Putamen (tissue), 1 donor: ENCODE results near the gene GCFC2.
"Not testable (repeated sequence)": the region's sequence is repeated elsewhere in the genome, so short reads cannot be mapped to it uniquely, and the experiment has no call there.

Source experiments
- DNase-seq: peaks from one replicate; pipeline ENCODE4 v3.0.0-alpha.2; 2016; ENCODE audit warnings: low spot score

Gene GCFC2

DNA sequence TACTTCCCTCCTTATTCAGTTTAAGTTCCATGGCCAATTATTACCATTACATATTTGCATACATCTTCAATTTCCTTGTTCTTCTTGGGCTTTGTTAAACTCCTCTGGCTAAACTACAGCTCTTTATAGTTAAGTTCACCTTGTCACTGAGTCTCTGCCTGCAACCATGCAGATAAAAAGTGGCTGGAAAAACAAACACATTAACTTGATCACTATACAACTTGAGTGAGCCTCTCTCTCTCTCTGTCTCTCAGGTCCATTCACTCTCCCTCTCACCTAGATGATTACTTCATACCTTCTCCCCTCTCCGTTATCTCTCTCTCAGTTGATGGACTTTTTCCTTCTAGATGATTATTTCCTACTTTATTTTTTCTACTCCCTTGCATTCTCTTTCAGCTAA, 30.3 kb downstream of the GCFC2 start:
- DNase-seq, result no peak

DNA sequence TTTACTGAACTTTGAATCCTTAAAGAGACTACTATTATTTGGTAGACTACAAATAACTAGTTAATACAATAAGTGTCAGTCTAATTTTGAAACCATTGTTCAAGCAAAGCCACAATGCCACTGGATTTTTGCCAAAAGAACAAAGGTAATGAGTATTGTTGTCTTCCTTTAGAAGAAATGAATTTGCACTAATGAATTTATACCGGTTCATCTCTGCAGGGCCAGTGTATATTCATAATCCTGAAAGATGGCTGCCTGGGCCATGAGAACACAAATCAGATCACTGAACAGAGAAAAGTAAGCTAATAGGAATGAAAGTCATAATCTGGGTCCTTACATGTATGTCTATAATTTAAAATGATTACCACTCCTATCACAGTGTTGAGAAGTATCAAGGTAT, 31.2 kb downstream of the GCFC2 start:
- DNase-seq, result no peak

DNA sequence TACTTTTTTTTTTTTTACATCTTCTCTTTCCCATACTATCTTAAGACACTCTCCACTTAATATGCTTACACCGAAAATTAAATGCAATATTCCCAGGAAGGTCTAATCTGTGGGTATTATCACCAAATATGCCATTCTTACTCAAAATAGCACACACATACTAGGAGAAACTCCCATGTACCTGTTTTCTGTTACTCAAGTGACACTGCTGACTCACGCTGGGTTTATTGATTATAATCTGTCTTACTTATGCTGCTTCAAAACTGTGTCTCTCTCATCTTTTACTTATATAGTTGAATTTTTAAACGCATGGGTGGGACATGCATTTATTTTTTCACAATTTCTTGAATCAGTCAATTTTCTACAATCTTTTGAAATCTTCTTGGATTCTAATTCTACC, 34.3 kb downstream of the GCFC2 start:
- no peak for DNase-seq

DNA sequence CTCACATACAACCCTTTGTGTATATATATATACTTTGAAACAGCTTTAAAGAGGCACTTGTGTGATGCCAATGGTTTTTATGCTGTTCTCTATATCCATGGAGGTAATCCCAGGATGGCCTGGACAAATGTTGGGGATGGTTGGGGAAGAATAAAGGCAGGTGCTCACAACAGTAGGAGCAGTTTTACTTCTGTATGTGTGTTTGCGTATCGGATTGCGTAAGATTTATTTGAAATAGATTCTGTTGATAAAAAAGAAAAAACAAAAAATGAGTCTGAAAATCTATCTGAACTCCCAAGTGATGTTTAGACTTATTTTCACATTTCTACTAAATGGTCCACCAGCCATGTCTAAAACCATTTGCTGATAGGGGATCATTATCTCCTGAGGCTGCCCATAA, 34.8 kb downstream of the GCFC2 start:
- DNase-seq, result no peak

DNA sequence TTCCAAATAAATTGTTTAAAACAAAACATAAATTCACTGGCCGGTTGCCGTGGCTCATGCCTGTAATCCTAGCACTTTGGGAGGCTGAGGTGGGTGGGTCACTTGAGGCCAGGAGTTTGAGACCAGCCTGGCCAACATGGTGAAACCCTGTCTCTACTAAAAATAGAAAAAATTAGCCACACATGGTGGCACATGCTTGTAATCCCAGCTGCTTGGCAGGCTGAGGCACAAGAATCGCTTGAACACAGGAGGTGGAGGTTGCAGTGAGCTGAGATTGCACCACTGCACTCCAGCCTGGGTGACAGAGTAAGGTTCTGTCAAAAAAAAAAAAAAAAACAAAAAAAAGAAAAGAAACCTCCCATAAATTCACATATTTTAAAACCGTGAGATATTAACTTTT, 35.3 kb downstream of the GCFC2 start:
- not testable (repeated sequence) for DNase-seq

DNA sequence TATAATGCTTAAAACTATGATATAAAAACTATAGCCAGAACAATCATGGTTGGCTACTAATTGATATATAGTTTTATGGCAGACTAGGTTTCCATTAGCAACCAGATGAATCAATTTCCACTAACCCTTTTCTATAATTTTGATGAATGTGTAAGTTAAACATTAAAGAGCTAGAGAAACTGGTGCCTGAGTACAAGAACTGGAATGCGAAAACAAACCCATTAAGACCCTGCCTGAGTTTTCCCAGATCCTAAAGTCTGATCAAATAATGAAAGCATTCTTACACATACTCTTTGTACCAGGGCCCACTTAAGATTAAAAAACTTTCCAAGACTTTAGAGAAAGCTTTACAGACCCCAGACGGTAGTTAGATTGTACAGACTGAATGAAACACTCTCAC, 42.8 kb downstream of the GCFC2 start:
- DNase-seq, result no peak

DNA sequence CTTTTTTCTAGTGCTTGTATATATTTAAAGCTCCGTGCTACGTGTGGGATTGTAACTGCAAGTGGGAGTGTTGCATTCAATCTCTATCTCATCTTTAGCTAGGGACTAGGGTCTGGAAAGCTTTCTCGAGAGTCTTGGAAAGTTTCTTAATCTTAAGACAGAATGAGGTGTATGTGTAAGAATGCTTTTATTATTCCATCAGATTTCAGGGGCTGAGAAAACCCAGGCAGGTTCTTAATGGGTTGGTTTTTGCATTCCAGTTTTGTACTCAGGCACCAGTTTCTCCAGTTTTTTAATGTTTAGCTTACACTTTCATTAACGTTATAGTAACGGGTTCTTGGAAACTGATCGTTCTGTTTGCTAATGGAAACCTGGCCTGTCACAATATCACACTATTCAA, 43.8 kb downstream of the GCFC2 start:
- no peak for DNase-seq

DNA sequence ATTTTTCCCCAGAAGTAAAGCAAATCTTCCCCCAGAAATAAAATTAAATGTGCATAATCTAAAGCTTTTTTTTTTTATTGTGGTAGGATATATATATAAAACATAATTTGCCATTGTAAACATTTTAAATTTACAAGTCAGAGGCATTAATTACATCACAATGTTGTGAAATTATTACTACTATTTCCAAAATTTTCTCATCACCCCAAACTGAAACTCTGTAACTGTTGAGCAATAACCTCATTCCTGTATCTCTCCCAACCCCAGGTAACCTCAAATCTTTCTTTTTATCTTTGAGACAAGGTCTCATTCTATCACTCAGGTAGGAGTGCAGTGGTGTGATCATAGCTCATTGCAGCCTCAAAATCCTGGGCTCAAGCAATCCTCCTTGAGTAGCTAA, 52.9 kb downstream of the GCFC2 start:
- no peak for DNase-seq

DNA sequence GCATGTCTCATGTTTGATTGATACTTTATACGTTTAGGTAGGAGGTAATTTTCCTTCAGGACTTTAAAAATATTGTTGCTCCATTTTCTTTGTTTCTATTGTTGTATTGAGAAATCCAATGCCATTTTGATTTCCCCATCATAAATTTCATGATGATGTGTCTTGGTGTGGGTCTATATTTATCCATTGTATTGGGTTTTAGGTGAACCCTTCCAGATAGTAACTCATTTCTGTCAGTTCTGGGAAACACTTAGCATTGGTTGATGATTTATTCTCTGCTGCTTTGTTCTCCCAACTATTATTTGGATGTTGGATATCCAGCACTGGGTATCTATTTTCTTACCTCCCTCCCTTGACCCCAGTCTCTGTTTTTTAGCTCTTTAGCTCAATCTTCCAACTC, 54.2 kb downstream of the GCFC2 start:
- no peak for DNase-seq

DNA sequence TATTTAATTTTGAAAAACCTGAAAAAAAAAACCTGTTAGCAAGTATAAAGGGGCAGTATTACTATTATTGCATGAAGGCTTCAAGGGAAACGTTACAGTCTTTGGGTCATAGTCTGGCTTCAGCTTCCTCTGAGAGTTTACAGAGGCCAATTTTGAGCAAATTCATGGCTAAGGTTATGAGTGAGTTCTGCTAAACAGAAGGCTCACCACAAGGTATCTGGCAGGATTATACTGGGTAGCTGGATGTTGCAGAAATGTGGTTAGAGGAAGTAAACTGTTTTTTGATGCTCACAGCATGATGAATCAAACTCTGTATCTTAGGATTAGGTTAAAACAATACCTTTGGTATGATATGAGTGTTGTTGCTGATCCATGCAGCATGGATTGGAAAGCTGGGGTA, 54.9 kb downstream of the GCFC2 start:
- no peak for DNase-seq

DNA sequence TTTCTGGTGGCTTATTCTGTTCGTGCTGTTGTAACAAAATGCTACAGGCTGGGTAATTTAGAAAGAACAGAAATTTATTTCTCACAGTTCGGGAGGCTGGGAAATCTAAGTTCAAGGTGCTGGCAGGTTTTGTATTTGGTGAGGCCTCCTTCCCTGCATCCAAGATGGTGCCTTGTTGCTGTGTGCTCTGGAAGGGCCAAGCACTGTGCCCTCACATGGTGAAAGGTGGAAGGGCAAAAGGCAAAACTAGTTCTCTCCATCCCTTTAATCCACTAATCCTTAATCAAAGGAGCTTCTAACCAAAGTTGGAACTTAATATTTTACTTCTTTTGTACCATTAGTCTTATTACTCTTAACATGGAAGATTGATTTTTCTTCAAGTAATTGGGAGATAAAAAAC, 56.7 kb downstream of the GCFC2 start:
- no peak for DNase-seq

DNA sequence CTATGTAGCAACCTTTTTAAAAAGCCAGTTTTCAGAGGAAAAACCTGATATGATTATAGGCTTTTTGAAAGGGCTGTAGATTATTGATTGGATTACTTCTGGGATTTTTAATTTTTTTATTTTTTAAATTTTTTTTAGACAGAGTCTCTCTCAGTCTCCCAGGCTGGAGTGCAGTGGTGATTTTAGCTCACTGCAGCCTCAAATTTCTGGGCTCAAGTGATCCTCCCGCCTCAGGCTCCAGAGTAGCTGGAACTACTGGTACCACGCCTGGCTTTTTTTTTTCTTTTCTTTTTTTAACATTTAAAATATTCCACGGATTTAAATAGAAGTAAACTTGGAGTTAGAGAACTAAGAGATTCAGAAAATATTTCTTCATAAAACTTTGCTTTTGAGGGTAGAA, 62.9 kb downstream of the GCFC2 start:
- DNase-seq, result no peak

DNA sequence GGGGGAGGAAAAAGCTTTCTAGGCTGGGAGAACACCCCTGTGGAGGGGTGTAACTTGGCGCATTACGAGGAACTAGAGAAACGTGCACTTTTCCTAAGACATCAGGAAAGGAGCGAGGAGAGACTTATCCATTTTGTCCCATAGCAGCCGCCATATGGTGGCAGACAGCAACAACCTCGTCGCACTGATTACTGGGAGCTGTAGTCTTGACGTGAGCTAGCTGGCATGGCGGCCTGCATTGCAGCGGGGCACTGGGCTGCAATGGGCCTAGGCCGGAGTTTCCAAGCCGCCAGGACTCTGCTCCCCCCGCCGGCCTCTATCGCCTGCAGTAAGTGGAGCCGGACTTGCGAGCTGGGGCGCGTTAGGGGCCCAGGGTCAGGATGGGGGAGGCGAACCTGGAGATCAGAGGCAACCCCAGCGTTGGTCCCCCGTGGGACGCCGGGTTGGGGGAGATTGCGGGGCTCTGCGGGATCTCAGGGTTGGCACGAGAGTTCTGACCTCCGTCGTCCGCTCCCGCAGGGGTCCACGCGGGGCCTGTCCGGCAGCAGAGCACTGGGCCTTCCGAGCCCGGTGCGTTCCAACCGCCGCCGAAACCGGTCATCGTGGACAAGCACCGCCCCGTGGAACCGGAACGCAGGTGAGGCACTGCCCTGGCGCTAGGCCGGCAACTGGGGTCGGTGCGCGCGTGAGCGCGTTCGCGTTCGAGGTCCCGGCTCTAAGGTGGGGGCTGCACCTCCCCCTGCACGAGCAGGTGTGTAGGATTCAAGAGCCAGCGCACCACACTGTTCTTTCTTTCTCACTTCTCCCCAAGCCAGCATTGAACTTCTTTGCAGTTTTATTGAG, 63.9 kb downstream of the GCFC2 start, which contains the start of gene MRPL19:
MRPL19 (plus strand) TSS at position 201 of the 843 bp plus-strand sequence; CDS start at position 226, 25 bp downstream.
- DNase-seq, result peak; percentile 95

DNA sequence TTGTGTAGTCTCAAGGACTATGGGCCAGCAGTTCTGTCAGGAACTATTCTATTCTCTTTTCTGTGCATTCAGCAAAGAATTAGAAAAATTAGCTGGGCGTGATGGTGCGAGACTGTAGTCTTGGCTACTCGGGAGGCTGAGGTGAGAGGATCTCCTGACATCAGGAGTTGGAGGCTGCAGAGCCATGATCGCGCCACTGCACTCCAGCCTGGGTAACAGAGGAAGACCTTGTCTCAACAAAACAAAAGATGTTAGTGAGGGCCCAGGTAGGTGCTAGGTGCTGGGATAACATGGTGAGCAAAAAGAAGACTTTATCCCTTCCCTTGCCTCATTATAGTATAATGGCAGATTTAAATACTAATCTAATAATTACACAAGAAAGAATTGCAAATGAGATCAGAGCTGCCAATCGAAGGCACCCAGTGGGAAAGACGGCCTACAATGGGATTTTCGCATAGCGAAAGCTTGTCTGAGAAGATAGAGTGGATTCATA, 64.6 kb downstream of the GCFC2 start:
- DNase-seq, result no peak

DNA sequence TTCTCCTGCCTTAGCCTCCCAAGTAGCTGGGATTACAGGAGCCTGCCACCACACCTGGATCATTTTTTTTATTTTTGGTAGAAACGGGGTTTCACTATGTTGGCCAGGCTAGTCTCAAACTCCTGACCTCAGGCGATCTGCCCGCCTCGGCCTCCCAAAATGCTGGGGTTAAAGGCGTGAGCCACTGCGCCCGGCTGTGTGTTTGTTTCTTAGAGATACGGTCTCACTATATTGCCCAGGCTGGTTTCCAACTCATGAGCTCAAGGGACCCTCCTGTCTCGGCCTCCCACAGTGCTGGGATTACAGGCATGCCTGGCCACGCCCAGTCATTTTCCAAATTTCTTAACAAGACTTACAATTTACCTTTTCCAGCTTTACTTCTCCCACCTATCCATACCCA, 65.1 kb downstream of the GCFC2 start:
- no peak for DNase-seq

DNA sequence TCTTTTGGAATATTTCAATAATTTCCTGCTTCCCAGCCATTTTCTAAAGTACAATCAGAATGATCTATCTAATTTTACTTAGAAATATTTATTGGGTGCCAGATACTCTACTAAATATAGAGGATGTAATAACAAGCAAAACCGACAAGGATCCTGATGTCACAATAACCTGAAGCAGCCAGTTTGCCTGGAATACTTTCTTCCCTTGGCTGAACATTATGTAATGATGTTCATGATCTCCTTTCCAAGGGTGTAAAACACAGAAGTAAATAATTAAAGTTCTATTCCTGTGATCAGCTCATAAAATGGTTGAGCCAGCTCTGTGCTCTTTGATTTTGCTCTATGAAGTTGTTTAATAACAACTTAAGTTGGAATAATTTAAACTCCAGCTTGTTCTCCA, 66.7 kb downstream of the GCFC2 start:
- no peak for DNase-seq

DNA sequence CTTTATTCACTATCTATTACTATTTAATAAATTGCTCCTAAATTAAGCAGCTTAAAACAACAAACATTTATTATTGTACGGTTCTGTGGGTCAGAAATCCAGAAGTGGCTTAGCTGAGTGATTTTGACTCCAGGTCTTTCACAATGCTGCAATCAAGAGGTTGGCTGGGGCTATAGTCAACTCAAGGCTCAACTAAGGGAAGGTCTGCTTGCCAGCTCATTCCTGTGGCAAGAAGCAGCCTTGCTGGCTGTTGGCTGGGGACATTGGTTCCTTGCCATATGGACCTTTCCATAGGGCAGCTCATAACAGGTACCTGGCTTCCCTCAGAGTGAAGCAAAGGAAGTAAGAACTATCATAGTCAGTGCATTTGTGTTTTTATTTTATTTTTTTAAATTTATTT, 69.1 kb downstream of the GCFC2 start:
- no peak for DNase-seq

DNA sequence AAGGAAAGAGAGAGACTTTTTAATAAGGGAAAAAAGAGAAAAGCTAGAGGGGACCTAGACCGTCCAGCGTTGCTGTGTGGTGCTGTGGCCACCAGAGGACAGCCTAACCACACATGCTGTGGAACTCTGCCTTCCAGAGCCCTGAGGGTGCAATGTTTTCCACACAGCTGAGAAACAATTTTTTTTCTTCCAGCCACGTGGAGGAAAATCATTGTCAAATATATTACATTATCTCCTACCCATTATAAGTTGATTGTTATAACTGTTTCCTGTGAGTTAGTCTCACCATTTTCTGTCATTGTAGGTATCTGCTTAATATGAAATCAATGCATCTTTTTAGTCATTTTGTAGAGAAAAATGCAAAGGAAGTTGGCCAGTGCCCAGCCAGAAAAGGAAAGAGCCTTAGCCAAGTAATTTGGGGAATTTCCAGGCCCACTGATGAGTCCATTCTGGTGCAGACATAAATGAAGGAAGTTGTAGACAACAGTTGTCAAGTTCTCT, 70.0 kb downstream of the GCFC2 start:
- DNase-seq, result peak; percentile 68

DNA sequence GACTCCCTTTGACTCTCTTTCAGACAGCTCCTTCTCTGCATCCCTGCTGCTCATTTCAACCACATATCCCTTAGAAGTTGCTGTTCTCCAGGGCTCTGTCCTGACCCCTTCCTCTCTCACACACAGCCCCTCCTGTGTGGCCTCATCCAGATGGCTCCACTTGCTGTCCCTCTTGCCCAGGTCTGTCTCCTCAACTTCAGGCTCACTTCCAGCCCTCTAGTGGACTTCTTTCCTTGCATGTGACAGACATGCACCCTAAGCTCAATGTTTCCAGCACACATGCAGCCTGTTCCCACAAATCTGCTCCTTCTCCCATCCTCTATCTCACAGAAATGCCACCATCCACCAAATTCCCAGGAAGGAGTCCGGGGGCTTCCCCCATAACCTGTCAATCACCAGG, 73.1 kb downstream of the GCFC2 start:
- no peak for DNase-seq

DNA sequence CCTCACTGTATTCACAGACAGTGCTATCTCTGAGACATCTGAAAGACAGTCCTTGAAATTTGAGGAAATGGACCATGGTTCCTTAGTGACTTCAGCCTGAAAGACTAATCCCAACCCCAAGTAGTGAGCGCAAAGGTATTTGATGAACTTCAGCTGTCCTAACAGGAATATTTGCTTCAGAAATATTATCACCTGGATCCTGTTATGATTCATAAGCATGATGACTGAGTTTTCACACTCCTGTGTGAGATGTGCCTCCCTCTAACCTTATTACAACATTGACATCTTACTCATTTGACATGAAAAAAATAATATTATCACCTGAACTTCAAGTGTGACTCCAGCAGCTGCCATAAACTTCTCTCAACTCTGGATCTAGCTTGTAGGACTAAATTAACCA, 75.8 kb downstream of the GCFC2 start:
- no peak for DNase-seq

DNA sequence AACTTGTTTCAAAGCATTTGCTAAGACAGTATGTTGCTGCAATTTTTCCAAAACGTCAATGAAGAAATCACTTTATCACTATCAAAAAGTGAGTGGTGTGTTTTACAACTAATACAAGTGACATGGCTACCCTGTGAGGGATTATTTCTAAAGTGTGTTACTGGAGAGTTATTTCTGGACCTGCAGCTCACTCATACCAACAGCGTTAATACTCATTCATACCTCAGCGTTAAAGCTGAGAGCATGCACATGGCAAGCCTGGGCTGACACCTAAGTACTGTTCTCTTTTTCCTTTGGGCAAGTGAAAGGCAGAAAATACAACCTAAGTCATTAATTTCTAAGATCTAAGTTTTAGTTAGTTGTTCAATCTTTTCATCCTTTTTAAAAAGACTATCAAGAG, 77.1 kb downstream of the GCFC2 start:
- DNase-seq, result no peak

DNA sequence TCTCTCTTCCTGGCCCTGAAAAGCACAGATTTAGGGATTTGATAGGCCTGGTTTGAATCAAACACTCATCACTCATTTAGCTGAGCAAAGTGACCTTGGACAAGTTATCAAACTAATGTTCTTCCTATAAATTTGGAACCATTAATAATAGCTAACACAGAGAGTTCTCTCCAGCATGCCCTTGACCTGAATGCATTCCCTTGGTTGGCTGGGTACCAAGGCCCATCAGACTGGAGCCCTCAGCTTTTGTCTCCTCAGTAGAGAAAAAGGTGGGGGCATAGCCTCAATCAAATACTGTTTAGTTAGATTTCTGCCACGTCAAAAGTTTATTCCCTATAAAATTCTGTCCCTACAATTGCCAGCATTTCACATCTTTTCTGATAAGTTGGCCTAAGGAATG, 77.9 kb downstream of the GCFC2 start:
- DNase-seq, result no peak

DNA sequence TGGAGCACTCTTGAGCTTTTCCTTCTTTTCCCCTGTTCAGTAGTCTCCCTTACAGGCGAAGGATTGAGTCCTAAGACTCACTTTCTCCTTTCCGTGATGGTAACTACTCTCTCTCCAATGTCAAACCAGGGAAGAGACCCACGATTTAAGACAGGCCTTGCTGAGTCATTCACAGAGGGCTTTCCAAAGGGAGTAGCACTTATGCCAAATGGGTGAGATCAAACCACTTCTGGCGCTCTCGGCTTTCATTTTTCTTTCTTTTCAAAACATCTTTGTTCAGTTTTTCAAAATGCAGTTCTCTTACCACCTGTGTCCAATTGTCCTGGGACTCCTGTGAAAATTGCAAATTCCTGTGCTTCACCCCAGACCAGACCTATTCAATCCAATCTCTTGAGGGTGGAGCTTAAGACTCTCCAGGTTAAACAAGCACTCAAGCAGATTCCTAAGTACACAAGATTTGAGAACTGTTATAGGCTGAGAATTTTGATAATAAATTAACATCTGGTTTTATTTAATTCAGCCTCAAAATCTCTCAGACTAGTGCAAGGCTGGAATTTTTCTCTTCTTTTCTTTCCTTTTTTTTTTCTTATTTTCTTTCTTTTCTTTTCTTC, 78.5 kb downstream of the GCFC2 start:
- DNase-seq, result no peak
